Gastrocnemius medialis (tissue), 4 donors: ENCODE measurements around the gene SLC30A2.

Source experiments
- POLR2A ChIP-seq, 2 donors: fragments of 450-650 bp; IDR thresholded peaks; one replicate each; pipeline ENCODE4 v1.6.1; 2017; ENCODE audit warnings: antibody characterized with exemption in 2 of 2, mild to moderate bottlenecking in 2 of 2, moderate library complexity in 2 of 2
- TF ChIP-seq, protein P1 (sequence below), 5 experiments: fragments of 450-650 bp in 3 of 5; fragments of 200-600 bp in 2 of 5; sonication (generic) in 2 of 5; IDR thresholded peaks in 4 of 5; conservative IDR thresholded peaks in 1 of 5; 1 replicate in 4 of 5; 2 replicates in 1 of 5; pipeline ENCODE4 v1.5.1; 2016 to 2019; ENCODE audit warnings: antibody characterized with exemption in 5 of 5, mild to moderate bottlenecking in 3 of 5, moderate library complexity in 3 of 5

DNA sequence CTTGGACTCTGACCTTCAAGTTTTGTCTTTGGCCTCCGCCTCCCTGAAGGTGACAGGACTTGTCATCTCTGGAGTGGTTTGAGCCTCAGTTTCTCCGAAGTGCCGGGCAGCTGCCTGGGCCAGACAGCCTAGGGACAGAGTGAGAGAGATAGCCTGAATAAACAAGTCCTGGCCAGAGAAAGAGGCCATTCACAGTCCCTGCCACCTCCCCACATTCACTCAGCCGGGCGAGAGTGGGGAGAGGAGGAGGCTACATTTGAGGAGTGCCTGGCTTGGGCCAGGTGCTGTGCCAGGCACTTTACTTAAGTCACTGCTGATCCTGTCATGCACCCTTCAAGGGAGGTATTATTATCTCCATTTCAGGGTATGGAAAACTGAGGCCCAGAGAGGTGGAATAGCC is 20.9 kb downstream of the SLC30A2 start:
- TF ChIP-seq, protein P1, sequence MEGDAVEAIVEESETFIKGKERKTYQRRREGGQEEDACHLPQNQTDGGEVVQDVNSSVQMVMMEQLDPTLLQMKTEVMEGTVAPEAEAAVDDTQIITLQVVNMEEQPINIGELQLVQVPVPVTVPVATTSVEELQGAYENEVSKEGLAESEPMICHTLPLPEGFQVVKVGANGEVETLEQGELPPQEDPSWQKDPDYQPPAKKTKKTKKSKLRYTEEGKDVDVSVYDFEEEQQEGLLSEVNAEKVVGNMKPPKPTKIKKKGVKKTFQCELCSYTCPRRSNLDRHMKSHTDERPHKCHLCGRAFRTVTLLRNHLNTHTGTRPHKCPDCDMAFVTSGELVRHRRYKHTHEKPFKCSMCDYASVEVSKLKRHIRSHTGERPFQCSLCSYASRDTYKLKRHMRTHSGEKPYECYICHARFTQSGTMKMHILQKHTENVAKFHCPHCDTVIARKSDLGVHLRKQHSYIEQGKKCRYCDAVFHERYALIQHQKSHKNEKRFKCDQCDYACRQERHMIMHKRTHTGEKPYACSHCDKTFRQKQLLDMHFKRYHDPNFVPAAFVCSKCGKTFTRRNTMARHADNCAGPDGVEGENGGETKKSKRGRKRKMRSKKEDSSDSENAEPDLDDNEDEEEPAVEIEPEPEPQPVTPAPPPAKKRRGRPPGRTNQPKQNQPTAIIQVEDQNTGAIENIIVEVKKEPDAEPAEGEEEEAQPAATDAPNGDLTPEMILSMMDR (IDR thresholded peaks at IDR 0.05 in 4 of 5, conservative IDR thresholded peaks at IDR 0.05 in 1 of 5): no peak
- no peak for TF ChIP-seq POLR2A (IDR thresholded peaks at IDR 0.05)
